GM18505 (cell line): ENCODE data around the gene STARD13.

Experiments used
- ATAC-seq: cut with Tn5 transposase; IDR thresholded peaks from one replicate; pipeline ENCODE4 v1.9.1; 2021; ENCODE audit not compliant: unreplicated experiment
- POLR2A ChIP-seq: IDR thresholded peaks from 4 replicates; pipeline ENCODE4 v1.6.1; 2011; ENCODE audit warnings: borderline replicate concordance; ENCODE audit not compliant: insufficient read depth, insufficient read length; ENCODE audit errors: extremely low read depth

STARD13 gene

GRCh38 chr13:33261387-33262061, 24.0 kb downstream of the STARD13 start:
- TF ChIP-seq POLR2A, result no peak
- no peak for ATAC-seq

GRCh38 chr13:33260168-33261098, 25.1 kb downstream of the STARD13 start:
- no peak for ATAC-seq
- no peak for TF ChIP-seq POLR2A

GRCh38 chr13:33259296-33259695, 26.3 kb downstream of the STARD13 start:
- no peak for ATAC-seq
- TF ChIP-seq POLR2A, result no peak

GRCh38 chr13:33258808-33259193, 26.8 kb downstream of the STARD13 start:
- ATAC-seq, result no peak

GRCh38 chr13:33257841-33258807, 27.4 kb downstream of the STARD13 start:
- ATAC-seq, result no peak
- TF ChIP-seq POLR2A, result no peak

More at GRCh38 chr13:33258808-33259193, 26.8 kb downstream of the STARD13 start:
- no peak for TF ChIP-seq POLR2A

GRCh38 chr13:33256148-33256840, 29.3 kb downstream of the STARD13 start:
- no peak for ATAC-seq
- TF ChIP-seq POLR2A, result no peak

GRCh38 chr13:33252135-33252534, 33.4 kb downstream of the STARD13 start:
- no peak for ATAC-seq

GRCh38 chr13:33251131-33251661, 34.4 kb downstream of the STARD13 start:
- peak; percentile 74 for ATAC-seq
- no peak for TF ChIP-seq POLR2A

More at GRCh38 chr13:33252135-33252534, 33.4 kb downstream of the STARD13 start:
- TF ChIP-seq POLR2A, result no peak

GRCh38 chr13:33250609-33251008, 34.9 kb downstream of the STARD13 start:
- peak; percentile 11 for ATAC-seq

GRCh38 chr13:33249894-33250293, 35.7 kb downstream of the STARD13 start:
- no peak for ATAC-seq
- no peak for TF ChIP-seq POLR2A

More at GRCh38 chr13:33250609-33251008, 34.9 kb downstream of the STARD13 start:
- TF ChIP-seq POLR2A, result no peak

GRCh38 chr13:33249066-33249465, 36.5 kb downstream of the STARD13 start:
- no peak for TF ChIP-seq POLR2A
- ATAC-seq, result no peak

- no peak for TF ChIP-seq POLR2A
- no peak for ATAC-seq
Measured at GRCh38 chr13:33245505-33246158, 39.9 kb downstream of the STARD13 start.

- ATAC-seq, result no peak
Measured at GRCh38 chr13:33244907-33245287, 40.7 kb downstream of the STARD13 start.

More at GRCh38 chr13:33244907-33245287, 40.7 kb downstream of the STARD13 start:
- TF ChIP-seq POLR2A, result no peak
